Fibroblast of lung (primary cell): ENCODE results near the gene ACRBP. TPM values are rescaled to one million over a fixed set of nuclear protein-coding genes. Genes with fewer than 3 reads are reported as not detected.

ENCODE experiments used
- DNase-seq, 2 donors: peaks; one replicate each; pipeline versions ENCODE4 v3.0.0 to v3.0.0-alpha.2; 2010; ENCODE audit warnings: low read depth in 2 of 2
- H2AFZ ChIP-seq: 2 replicates; pipeline ENCODE4 v1.5.1; 2012; ENCODE audit warnings: low read length, control low read depth, inconsistent platforms
- H3K27ac ChIP-seq: 2 replicates; pipeline ENCODE4 v1.5.1; 2011; ENCODE audit warnings: low read length, control low read depth; ENCODE audit not compliant: insufficient read depth
- H3K27me3 ChIP-seq: 2 replicates; pipeline ENCODE4 v1.5.1; 2011; ENCODE audit warnings: mild to moderate bottlenecking, low read length; ENCODE audit not compliant: control insufficient read depth, insufficient read depth
- H3K36me3 ChIP-seq: 2 replicates; pipeline ENCODE4 v1.5.1; 2011; ENCODE audit warnings: low read length; ENCODE audit not compliant: control insufficient read depth, insufficient read depth
- H3K4me1 ChIP-seq: 2 replicates; pipeline ENCODE4 v1.5.1; 2011; ENCODE audit warnings: low read length; ENCODE audit not compliant: control insufficient read depth, insufficient read depth; ENCODE audit errors: extremely low read depth
- H3K4me2 ChIP-seq: 2 replicates; pipeline ENCODE4 v1.5.1; 2011; ENCODE audit warnings: low read length, control low read depth; ENCODE audit not compliant: insufficient read depth; ENCODE audit errors: extremely low read depth
- H3K4me3 ChIP-seq, 4 experiments: fragments of 200-600 bp in 1 of 4; sonication (generic) in 1 of 4; replicated peaks in 1 of 4; 2 replicates each; pipeline ENCODE4 v1.5.1; 2011 to 2016; ENCODE audit warnings: low read length in 4 of 4, low read depth in 3 of 4, mild to moderate bottlenecking in 3 of 4, control low read depth in 2 of 4, inconsistent platforms in 1 of 4, mixed read lengths in 1 of 4; ENCODE audit not compliant: insufficient read depth in 1 of 4; ENCODE audit errors: control extremely low read depth in 1 of 4
- H3K79me2 ChIP-seq: 2 replicates; pipeline ENCODE4 v1.5.1; 2012; ENCODE audit warnings: mild to moderate bottlenecking, low read length, inconsistent platforms; ENCODE audit not compliant: control insufficient read depth, insufficient read depth
- H3K9ac ChIP-seq: 2 replicates; pipeline ENCODE4 v1.5.1; 2011; ENCODE audit warnings: mild to moderate bottlenecking, low read length, control low read depth; ENCODE audit not compliant: insufficient read depth
- H3K9me3 ChIP-seq: 2 replicates; pipeline ENCODE4 v1.5.1; 2012; ENCODE audit warnings: low read depth, low read length; ENCODE audit not compliant: control insufficient read depth, insufficient read depth
- H4K20me1 ChIP-seq: 2 replicates; pipeline ENCODE4 v1.5.1; 2011; ENCODE audit warnings: low read length; ENCODE audit not compliant: control insufficient read depth, insufficient read depth; ENCODE audit errors: extremely low read depth
- CTCF ChIP-seq, 2 donors: IDR thresholded peaks in 1 of 2; conservative IDR thresholded peaks in 1 of 2; 1 replicate in 1 of 2; 2 replicates in 1 of 2; pipeline ENCODE4 v1.5.1; 2011 to 2012; ENCODE audit warnings: low read length in 2 of 2, control low read depth in 1 of 2, inconsistent platforms in 1 of 2, low read depth in 1 of 2, mild to moderate bottlenecking in 1 of 2
- EZH2 ChIP-seq: IDR thresholded peaks from 2 replicates; pipeline ENCODE4 v1.5.1; 2012; ENCODE audit warnings: low read length, control low read depth, mild to moderate bottlenecking; ENCODE audit errors: missing control alignments
- polyA plus RNA-seq, 2 donors: library from polyadenylated mRNA; depleted of rRNA in 1 of 2; stranded (reverse) in 1 of 2; unstranded in 1 of 2; fragments of >200 nt; gene quantifications; 2 replicates each; pipeline ENCODE4 v1.2.1, GENCODE V29; 2011 to 2012; ENCODE audit warnings: missing spikeins in 1 of 2
- total RNA-seq: library from RNA; depleted of rRNA; stranded (reverse); fragments of >200 nt; gene quantifications from 2 replicates; pipeline ENCODE4 v1.2.1, GENCODE V29; 2014

The ACRBP gene
- total and polyA plus RNA-seq, 2 donors (not counting 1 experiment from before 2014, with no cell fraction given): 0.33 to 0.50 TPM

GRCh38 chr12:6630736-6631135, 16.5 kb downstream of the ACRBP start:
- DNase-seq: no peak
- TF ChIP-seq CTCF (conservative IDR thresholded peaks at IDR 0.05 in 1 of 2, IDR thresholded peaks at IDR 0.05 in 1 of 2; ENCODE audit: low read depth in 1 of 2, low read length in 2 of 2): no peak
- TF ChIP-seq EZH2: no peak
- H4K20me1 ChIP-seq: no peaks in the 10 kb centered on the region
- no peaks in the 10 kb centered on the region for H3K27me3 ChIP-seq
- no peak overlapping the region for H3K4me3 ChIP-seq
- no peaks in the 10 kb centered on the region for H3K9me3 ChIP-seq
- H3K36me3 ChIP-seq: no peaks in the 10 kb centered on the region
- no peaks in the 10 kb centered on the region for H3K79me2 ChIP-seq
- H2AFZ ChIP-seq: no peak overlapping the region
- no peak overlapping the region for H3K4me2 ChIP-seq
- H3K27ac ChIP-seq: no peak overlapping the region
- no peaks in the 10 kb centered on the region for H3K4me1 ChIP-seq
- H3K9ac ChIP-seq: no peak overlapping the region

- H3K9ac ChIP-seq: no peak overlapping the region
- no peaks in the 10 kb centered on the region for H4K20me1 ChIP-seq
- H3K4me1 ChIP-seq: no peaks in the 10 kb centered on the region
- no peaks in the 10 kb centered on the region for H3K36me3 ChIP-seq
- peak overlapping the region; percentile 64 for H2AFZ ChIP-seq
- H3K27ac ChIP-seq: no peak overlapping the region
- TF ChIP-seq CTCF (conservative IDR thresholded peaks at IDR 0.05 in 1 of 2, IDR thresholded peaks at IDR 0.05 in 1 of 2; ENCODE audit: low read depth in 1 of 2, low read length in 2 of 2) (no peak), EZH2 (no peak)
- H3K27me3 ChIP-seq: no peaks in the 10 kb centered on the region
- DNase-seq: no peak
- H3K9me3 ChIP-seq: no peaks in the 10 kb centered on the region
- peak overlapping the region; percentile 44 for H3K4me2 ChIP-seq
- peak overlapping the region in 2 of 4 experiments; percentile 12 to 34 for H3K4me3 ChIP-seq
- H3K79me2 ChIP-seq: no peaks in the 10 kb centered on the region
These were observed 19.6 kb downstream of the ACRBP start for GRCh38 chr12:6627616-6628015.

GRCh38 chr12:6626654-6627283, 20.5 kb downstream of the ACRBP start:
- DNase-seq: no peak
- no peak overlapping the region for H3K9ac ChIP-seq
- no peak overlapping the region for H3K27ac ChIP-seq
- H3K27me3 ChIP-seq: no peaks in the 10 kb centered on the region
- no peaks in the 10 kb centered on the region for H3K4me1 ChIP-seq
- H3K9me3 ChIP-seq: no peaks in the 10 kb centered on the region
- no peaks in the 10 kb centered on the region for H4K20me1 ChIP-seq
- no peak for TF ChIP-seq EZH2
- no peak for TF ChIP-seq CTCF (conservative IDR thresholded peaks at IDR 0.05 in 1 of 2, IDR thresholded peaks at IDR 0.05 in 1 of 2; ENCODE audit: low read depth in 1 of 2, low read length in 2 of 2)
- no peak overlapping the region for H3K4me3 ChIP-seq
- no peak overlapping the region for H3K4me2 ChIP-seq
- H3K36me3 ChIP-seq: no peaks in the 10 kb centered on the region
- no peaks in the 10 kb centered on the region for H3K79me2 ChIP-seq
- H2AFZ ChIP-seq: peak overlapping the region; percentile 26
